GM20431 (cell line): Measurements from ENCODE around the gene GALNT9.
"Not testable (repeated sequence)": the region's sequence is repeated elsewhere in the genome, so short reads cannot be mapped to it uniquely, and the experiment has no call there.

Source experiments
- in situ Hi-C: fragments of 300-500 bp; cut with MseI, MboI; formaldehyde crosslinking; loops from one replicate; pipeline ENCODE4 v1.15.0; 2020; ENCODE audit warnings: low sequenced_read_pairs; ENCODE audit not compliant: unreplicated experiment

GALNT9 gene

GRCh38 chr12:132317233-132317938 is 12.0 kb downstream of the GALNT9 start:
- in situ Hi-C loops, result no loop called here

GRCh38 chr12:132316497-132317232 is 12.7 kb downstream of the GALNT9 start:
- in situ Hi-C loops, result no loop called here

- in situ Hi-C loops, result no loop called here
Observed at GRCh38 chr12:132315951-132316350, 13.4 kb downstream of the GALNT9 start.

GRCh38 chr12:132315507-132315906 is 13.9 kb downstream of the GALNT9 start:
- in situ Hi-C loops, result no loop called here

- in situ Hi-C loops, result no loop called here
Observed at GRCh38 chr12:132314516-132315233, 14.7 kb downstream of the GALNT9 start.

GRCh38 chr12:132314035-132314434 is 15.4 kb downstream of the GALNT9 start:
- in situ Hi-C loops, result no loop called here

- in situ Hi-C loops, result no loop called here
Observed at GRCh38 chr12:132313182-132313581, 16.2 kb downstream of the GALNT9 start.

- in situ Hi-C loops, result no loop called here
Observed at GRCh38 chr12:132312516-132312915, 16.9 kb downstream of the GALNT9 start.

- in situ Hi-C loops, result no loop called here
Observed at GRCh38 chr12:132311201-132311915, 18.0 kb downstream of the GALNT9 start.

GRCh38 chr12:132310181-132311040 is 19.0 kb downstream of the GALNT9 start:
- in situ Hi-C loops, result no loop called here

GRCh38 chr12:132309596-132310086 is 19.7 kb downstream of the GALNT9 start:
- in situ Hi-C loops, result no loop called here

GRCh38 chr12:132308853-132309595 is 20.4 kb downstream of the GALNT9 start:
- in situ Hi-C loops, result no loop called here

- in situ Hi-C loops, result no loop called here
Observed at GRCh38 chr12:132307976-132308852, 21.2 kb downstream of the GALNT9 start.

- in situ Hi-C loops, result no loop called here
Observed at GRCh38 chr12:132306885-132307191, 22.6 kb downstream of the GALNT9 start.

GRCh38 chr12:132305991-132306884 is 23.2 kb downstream of the GALNT9 start:
- in situ Hi-C loops, result no loop called here

- in situ Hi-C loops, result no loop called here
Observed at GRCh38 chr12:132305560-132305966, 23.8 kb downstream of the GALNT9 start.

- in situ Hi-C loops, result not testable (repeated sequence)
Observed at GRCh38 chr12:132304866-132305265, 24.5 kb downstream of the GALNT9 start.
